NCI-H748 (cell line): ENCODE results near the gene STEAP4.

Experiments used
- DNase-seq: peaks from one replicate; lab custom pipeline; 2025; ENCODE audit not compliant: unreplicated experiment; lab: John Stamatoyannopoulos, UW

Gene STEAP4

DNA sequence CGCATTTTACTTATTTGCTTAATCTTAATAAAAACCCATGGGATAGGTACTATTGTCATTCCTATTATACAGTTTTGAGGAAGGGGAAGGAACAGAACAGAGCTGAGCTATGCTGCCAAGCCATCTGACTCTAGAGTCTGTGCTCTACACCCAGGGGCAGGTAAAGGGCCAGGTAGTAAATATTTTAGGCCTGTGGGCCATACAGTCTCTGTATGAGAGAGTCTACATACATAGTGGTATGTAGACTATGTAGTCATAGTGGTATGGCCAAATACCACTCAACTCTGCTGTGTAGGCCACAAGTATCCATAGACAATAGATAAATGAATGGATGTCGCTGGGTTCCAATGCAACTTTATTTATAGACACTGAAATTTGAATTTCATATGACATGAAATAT, 83.4 kb downstream of the STEAP4 start:
- DNase-seq, result no peak
